RCC 7860 (cell line): ENCODE results near the gene QKI.
"Not testable (repeated sequence)": the region's sequence is repeated elsewhere in the genome, so short reads cannot be mapped to it uniquely, and the experiment has no call there.

Experiments
- DNase-seq: peaks from one replicate; pipeline ENCODE4 v3.0.0-alpha.2; 2015; ENCODE audit warnings: low spot score
- FAIRE-seq: peaks from 2 replicates; lab custom pipeline; 2012; peaks lifted over from hg19 to GRCh38; lab: Jason Lieb, UNC

The QKI gene

DNA sequence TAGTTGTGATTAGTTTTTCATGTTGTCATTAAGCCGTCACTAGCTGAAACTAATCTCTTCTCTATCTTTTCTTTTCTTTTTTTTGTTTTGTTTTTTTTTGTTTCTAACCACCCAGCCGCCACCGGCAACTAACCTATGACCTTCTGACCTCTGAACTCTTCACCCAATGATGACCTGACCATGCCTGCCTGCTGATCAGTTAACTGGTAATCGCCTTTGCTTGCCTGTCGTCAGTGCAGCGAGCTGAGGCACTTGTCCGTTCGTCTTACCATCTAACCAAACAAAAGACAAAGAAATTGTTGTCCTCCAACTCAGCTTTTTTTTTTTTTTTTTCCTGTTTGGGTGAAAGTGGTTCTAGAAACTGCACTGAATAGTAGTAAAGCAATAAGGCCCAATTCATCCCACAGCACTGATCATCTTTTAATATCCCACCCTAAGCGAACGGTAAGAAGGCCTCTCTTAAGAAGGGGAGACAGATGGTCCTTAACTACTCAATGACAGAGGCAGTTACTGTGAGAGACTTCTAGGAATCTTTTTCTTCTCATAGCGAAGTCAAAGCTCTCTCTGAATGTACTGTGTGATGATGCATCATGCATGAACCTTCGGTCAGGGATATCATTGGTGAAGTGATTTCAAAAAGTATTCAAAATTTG is 156.2 kb downstream of the QKI start:
- DNase-seq (no peak), FAIRE-seq (no peak)

GRCh38 chr6:163571730-163572129 is 157.2 kb downstream of the QKI start:
- DNase-seq (no peak), FAIRE-seq (no peak)

GRCh38 chr6:163572612-163573011 is 158.1 kb downstream of the QKI start:
- DNase-seq = peak; percentile 77
- peak; percentile 45 for FAIRE-seq

GRCh38 chr6:163573503-163574179 is 159.1 kb downstream of the QKI start:
- peak; percentile 63 for FAIRE-seq
- DNase-seq = no peak

- DNase-seq (no peak), FAIRE-seq (no peak)
These were observed 161.6 kb downstream of the QKI start for GRCh38 chr6:163576114-163576513.

DNA sequence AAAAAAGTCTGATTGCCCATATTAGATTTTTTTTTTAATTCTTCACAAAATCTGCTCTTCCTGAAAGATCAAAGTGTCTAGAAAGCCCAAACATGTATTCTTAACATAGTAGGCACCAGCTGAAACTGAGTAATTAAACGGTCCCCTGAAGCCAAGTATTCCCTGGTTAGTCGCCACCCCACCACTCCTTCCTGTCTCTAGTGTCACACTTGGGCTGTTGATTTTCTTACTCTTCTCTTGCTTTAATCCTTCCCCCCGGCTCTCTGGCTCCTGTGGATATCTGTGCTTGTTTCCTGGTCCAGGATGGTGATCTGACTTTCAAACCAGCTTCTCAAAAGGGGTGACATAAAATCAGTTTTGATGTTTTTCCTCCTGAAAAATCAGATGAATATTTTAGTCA is 162.9 kb downstream of the QKI start:
- no peak for DNase-seq
- FAIRE-seq = no peak

DNA sequence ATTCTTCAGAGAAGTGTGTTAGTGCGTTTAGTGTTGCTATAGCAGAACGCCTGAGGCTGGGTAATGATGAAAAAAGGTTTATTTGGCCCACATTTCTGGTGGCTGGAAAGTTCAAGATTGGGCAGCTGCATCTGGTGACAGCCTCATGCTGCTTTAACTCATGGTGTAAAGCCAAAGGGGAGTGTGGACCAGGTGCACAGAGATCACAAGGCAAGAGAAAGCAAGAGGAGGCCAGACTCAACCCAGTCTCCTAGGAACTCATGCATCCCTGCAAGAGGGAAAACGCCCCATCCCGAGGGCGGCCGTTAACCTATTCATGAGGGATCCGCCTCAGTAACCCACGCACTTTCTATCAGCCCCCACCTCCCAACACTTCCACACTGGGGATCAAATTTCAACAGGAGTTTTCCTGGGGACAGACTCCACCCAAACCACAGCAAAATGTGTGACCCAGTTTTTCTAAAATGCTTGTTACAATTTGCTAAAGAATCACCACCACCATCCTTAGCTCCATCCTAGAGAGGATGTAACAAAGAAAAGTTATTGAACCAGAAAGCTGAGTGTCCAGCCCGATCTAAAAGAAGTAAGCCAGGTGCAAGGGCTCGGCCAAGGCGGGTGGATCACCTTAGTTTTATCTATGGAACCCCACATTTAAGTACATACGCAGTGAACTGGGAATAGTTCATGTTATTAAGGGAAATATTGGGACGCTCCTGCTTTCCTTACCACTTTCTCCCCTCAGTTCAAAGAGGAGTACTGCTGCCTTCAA is 164.8 kb downstream of the QKI start:
- FAIRE-seq = no peak
- no peak for DNase-seq

DNA sequence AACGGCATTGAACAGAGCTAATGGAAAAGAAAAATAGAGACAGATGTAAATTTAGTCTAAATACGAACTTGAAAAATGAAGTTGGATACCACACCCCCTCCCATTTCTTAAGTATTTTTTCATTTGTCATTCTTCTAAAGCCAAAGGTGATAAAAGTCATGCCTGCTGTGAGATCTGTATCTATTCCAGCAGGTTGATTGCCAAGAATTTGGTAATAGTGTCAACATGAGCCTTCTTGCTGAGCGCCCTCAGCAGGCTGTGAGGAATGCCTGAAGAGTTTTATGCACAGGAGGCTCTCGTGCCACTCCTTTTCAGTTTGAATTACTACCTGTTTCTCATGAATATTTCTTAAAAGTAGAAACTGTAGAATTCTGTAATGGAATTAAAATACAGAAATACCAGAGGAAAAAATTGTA is 165.4 kb downstream of the QKI start:
- DNase-seq (no peak), FAIRE-seq (no peak)

DNA sequence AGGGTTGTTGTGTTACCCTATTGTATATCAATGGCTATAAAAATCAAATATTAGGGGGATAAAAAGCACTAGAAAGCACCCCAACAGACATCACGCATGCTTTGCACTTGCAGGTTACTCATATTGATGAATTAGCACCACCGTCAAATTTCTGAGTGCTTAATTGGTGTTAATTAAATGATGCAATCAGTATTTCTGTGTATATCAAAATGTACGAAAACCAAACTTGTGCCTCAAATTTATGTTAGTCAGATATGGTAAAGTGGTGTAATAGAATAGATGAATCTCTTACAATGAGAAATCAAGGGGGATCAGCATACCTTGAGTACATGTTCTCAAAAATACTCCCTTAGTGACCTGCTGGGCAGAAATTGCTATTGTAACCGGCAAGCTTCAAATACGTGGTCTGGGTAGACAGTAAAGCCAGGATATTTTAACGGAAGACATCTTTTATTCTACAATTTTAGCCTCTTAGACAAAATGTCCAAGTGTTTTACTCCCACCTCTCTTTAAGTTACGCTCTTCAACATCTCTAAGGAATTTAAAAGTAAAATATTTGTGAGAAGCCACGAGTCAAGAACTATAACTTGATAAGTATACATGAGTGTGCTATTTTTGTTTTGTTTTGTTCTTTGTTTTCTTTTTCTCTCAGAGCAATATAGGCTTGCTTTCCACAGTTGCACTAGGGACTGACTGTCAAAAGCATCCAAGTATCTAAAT is 166.0 kb downstream of the QKI start:
- FAIRE-seq (no peak), DNase-seq (no peak)

DNA sequence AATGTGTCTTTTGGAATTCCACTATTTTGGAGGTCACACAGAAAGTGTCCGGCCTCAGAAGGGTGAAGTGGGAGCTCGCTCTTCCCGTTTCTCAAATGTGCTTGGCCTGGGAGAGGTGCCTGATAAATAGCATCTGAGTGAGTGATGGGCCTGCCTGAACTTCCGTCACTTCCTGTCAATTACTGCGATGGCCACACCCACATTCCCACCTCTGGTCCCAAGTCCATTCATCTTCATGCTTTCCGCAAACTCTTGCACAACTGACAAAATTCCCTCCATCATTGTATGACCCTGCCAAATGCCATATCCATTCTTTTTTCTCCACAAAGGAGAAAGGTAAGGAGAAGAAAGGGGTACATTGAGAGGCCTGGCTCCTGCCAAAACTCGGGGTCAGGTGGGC is 169.0 kb downstream of the QKI start:
- DNase-seq (no peak), FAIRE-seq (no peak)

DNA sequence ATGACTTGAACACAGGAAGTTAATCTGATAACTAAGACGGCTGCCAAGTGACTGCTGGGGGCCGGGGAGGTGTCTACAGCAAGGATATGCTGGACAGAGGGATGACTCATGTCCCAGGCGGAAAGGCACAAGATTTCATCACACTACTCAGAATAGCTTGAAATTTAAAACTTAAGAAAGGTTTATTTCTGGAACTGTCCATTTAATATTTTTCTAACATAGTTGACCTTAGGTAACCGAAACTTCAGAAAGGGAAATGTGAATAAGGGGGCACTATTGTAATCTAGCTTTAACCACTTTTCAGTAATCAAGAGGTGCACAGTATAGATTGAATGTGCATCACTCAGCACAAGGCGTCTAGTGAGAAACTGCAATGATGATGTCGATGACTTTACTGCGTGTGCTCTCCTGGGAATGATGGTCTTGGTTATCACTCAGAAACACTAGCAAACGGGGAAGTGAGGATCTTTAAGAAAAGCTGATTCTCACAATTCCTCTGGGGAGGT is 171.5 kb downstream of the QKI start:
- DNase-seq (peak; percentile 84), FAIRE-seq (peak; percentile 91)

DNA sequence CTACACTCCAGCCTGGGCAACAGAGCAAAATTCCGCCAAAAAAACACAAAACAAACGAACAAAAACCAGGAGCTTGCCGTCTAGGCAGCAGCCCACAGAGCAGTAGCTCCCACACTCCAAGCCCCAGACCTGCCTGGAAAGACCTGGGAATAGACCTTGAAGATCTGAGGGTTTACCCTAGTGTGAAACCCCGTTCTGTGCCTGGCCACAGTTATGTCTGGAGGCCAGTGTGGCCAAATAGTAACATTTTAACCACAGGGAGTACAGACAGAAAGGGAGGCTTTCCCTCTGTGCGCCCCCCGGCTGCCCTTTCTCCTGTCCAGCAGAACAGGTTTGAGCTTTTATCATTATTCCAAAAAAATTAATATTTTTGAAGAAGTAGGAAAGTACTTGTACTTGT is 172.4 kb downstream of the QKI start:
- no peak for DNase-seq
- FAIRE-seq = no peak

DNA sequence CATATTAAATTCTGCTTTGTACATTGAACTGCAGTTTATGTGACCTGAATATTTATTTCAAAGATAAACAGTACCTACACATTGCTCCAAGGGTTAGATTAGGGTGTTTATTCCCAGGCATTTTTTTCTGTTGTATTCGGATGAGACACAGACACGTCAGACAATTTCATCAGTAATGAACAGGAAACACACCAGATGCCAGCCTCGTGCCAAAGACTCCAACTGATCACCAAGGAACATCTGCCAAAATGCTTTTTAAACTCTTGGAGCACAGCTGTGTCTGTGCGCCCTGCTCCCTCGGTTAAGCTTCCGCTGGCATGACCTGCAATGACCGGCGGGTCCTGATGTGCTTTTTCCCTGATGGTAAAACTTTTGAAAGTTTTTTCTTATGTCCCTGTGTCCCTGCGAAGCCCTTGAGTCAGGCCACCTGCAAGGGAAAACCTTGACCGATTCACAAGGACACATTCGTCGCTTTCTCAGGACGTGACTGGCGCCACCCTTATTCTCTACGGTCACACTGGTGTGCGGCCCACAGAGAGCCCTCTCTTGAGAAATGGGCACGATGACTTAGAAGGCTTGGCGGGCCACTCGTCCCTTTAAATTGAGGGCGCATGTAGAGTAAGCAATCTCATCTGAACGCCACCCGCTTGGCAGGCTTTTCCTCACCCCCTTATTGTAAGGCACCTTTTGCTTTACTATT is 173.9 kb downstream of the QKI start:
- no peak for FAIRE-seq
- no peak for DNase-seq

GRCh38 chr6:163589387-163589786 is 174.9 kb downstream of the QKI start:
- DNase-seq (no peak), FAIRE-seq (no peak)

GRCh38 chr6:163590132-163590531 is 175.6 kb downstream of the QKI start:
- not testable (repeated sequence) for DNase-seq, FAIRE-seq

- no peak for DNase-seq
- no peak for FAIRE-seq
These were observed 178.4 kb downstream of the QKI start for GRCh38 chr6:163592872-163593271.

DNA sequence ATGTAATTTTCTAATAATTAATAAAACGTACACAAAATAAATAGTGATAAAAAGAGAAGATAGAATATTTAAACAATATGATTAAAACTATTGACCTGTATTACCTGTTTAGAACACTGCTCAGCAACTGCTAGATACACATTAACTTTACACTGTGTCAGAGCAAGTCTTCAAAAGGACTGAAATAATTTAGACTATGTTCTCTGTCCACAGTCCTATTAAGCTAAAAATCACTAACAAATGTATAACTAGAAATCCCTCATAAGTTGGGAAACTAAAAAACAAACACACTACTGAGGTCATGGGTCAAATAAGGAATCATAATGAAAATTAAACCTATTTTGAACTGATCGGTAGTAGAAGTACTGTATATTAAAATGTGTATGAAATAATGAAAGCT is 181.7 kb downstream of the QKI start:
- FAIRE-seq = no peak
- DNase-seq = no peak

- no peak for DNase-seq
- no peak for FAIRE-seq
These were observed 184.6 kb downstream of the QKI start for GRCh38 chr6:163599136-163599535.

GRCh38 chr6:163599684-163600083 is 185.2 kb downstream of the QKI start:
- FAIRE-seq (no peak), DNase-seq (no peak)

DNA sequence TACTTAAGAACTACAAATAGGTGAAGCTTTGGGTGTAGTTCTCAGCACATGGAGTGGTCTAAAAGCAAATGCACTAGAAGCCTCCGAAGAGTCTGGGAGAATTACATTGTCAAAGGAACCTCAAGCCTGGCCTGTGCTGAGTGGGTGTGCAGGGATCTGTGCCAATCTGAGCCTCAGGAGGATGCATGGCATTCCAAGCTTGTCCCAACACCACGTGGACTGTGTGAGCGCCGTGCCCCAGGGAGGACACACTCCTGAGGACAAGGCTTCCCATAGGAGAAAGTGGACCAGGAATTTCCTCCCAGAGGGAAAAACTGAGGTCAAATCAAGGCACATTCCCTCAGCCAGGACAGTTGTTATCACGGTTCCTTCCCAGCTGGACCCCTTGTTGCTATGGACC is 185.8 kb downstream of the QKI start:
- DNase-seq = no peak
- no peak for FAIRE-seq

DNA sequence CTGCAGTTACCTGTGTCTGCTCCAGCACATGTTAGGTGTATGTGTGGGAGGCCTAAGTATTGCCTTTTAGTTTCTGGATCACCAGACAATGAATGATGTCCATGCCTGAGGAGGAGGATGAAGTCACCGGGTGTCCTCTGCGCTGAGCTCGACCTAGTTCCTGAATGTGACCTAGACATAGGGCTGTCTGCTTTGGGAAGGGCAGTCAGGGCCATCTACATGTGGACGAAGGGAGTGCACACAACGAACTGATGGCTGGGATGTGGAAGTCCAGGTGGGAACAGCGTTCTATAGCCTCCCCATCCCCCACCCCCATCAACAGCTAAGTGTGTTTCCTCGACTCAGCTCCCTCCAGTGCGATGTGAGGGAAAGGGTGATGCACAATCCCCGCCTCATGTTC is 186.3 kb downstream of the QKI start:
- no peak for FAIRE-seq
- no peak for DNase-seq
